Kidney (tissue), 14 donors: ENCODE data around the gene HOMER3. TPM values are rescaled to one million over a fixed set of nuclear protein-coding genes. Genes with fewer than 3 reads are reported as not detected.

Experiments
- DNase-seq, 5 donors: peaks; one replicate each; pipeline ENCODE4 v3.0.0-alpha.2; 2013 to 2020
- FAIRE-seq: peaks from 2 replicates; lab custom pipeline; 2012; peaks lifted over from hg19 to GRCh38; lab: Jason Lieb, UNC
- H3K27ac ChIP-seq, 2 donors: one replicate each; pipeline ENCODE4 v1.7.0; 2013; ENCODE audit warnings: low read depth in 2 of 2, low read length in 2 of 2, inconsistent platforms in 1 of 2
- H3K27me3 ChIP-seq: one replicate; pipeline ENCODE4 v1.7.1; 2013; ENCODE audit warnings: low read length, inconsistent platforms; ENCODE audit not compliant: control insufficient read depth, insufficient read depth
- H3K36me3 ChIP-seq, 3 donors: one replicate each; pipeline versions ENCODE4 v1.7.0 to v1.7.1; 2013; ENCODE audit warnings: low read length in 3 of 3, control low read depth in 1 of 3, inconsistent platforms in 1 of 3; ENCODE audit not compliant: insufficient read depth in 3 of 3, control insufficient read depth in 2 of 3
- H3K4me1 ChIP-seq, 3 donors: one replicate each; pipeline versions ENCODE4 v1.7.0 to v1.7.1; 2013; ENCODE audit warnings: low read length in 3 of 3, inconsistent platforms in 1 of 3, low read depth in 1 of 3; ENCODE audit not compliant: control insufficient read depth in 2 of 3, insufficient read depth in 2 of 3
- H3K4me3 ChIP-seq, 3 donors: one replicate each; pipeline versions ENCODE4 v1.7.0 to v1.8.1; 2013; ENCODE audit warnings: low read length in 3 of 3, control low read depth in 1 of 3, inconsistent platforms in 1 of 3
- H3K9ac ChIP-seq, 3 donors: one replicate each; pipeline versions ENCODE4 v1.7.0 to v1.7.1; 2013; ENCODE audit warnings: low read length in 3 of 3, control low read depth in 1 of 3, inconsistent platforms in 1 of 3
- H3K9me3 ChIP-seq, 3 donors: one replicate each; pipeline versions ENCODE4 v1.7.0 to v1.7.1; 2013; ENCODE audit warnings: low read length in 3 of 3, control low read depth in 1 of 3, inconsistent platforms in 1 of 3; ENCODE audit not compliant: control insufficient read depth in 2 of 3, insufficient read depth in 1 of 3
- CTCF ChIP-seq: IDR thresholded peaks from 3 replicates; pipeline ENCODE4 v1.5.1; 2012; ENCODE audit warnings: mild to moderate bottlenecking, moderate library complexity, borderline replicate concordance; ENCODE audit not compliant: insufficient read depth; ENCODE audit errors: extremely low read depth
- intact Hi-C: fragments of 100-400 bp; cut with DNase I; formaldehyde crosslinking; loops from one replicate; pipeline ENCODE4 v1.11.1; 2022
- polyA plus RNA-seq: library from polyadenylated mRNA; stranded (reverse); fragments of 350-450 nt; fragmentation: Illumina TruSeq; extraction: RNeasy Lipid Tissue Mini Kit (QIAGEN cat#74804); gene quantifications from one replicate; pipeline ENCODE4 v1.2.3, GENCODE V29; 2014; ENCODE audit warnings: low read depth, low replicate concordance; ENCODE audit not compliant: insufficient read depth
- total RNA-seq: library from RNA; stranded (reverse); fragmentation: NEBNext Ultra II Directional; extraction: Animal tissue kit (Norgen Biotek cat#: 25700); gene quantifications from one replicate; pipeline ENCODE4 v1.2.1, GENCODE V29; 2021
- donor health status: control.
- donor health status: control.
- donor health status: control.
- donor health status: control.
- donor health status: control.
- donor health status: DM: yes; HTN: yes; CAD: no.
- donor health status: Normal renal cell carcinoma (clear cell type).

Gene HOMER3
- total and polyA plus RNA-seq, 2 donors from 2014 or later, result 34.3 to 53.1 TPM

DNA sequence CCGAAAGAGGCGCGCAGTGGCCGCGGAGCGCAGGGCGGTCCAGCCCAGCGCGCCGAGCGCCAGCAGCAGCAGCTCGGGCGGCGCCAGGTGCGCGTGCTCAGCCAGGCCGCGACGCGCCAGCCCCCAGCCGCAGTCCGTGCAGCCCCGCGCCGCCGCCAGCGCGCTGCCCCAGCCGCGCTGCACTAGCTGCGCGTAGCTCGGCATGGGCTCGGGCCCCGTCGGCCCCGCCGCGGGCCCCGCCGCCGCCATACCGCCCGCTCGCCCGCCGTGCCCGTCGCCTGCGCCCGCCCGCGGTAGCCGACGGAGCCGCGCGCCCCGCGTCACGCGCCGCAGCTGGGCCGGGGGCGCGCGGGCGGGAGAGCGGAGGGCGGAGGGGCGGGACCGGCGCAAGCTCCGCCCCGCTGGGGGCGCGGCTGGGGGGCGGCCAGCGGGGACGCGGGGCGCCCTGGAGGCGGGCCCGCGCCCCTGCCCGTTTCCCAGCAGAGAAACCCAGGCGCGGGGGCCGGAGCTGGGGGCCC lies 45.1 kb downstream of the HOMER3 start, which contains the start of gene CERS1:
Gene CERS1, minus strand, starts transcription at position 335 of the 518 bp plus-strand sequence. Its CDS starts 86 bp downstream, at position 249.
- FAIRE-seq, result no peak
- peak in 2 of 5 donors; percentile 34 to 54 for DNase-seq
- no peak for TF ChIP-seq CTCF
- Histone ChIP-seq H3K27me3 (no peaks in the 10 kb centered on the region), H3K4me1 (no peaks in the 10 kb centered on the region), H3K9me3 (no peaks in the 10 kb centered on the region), H3K36me3 (no peaks in the 10 kb centered on the region), H3K9ac (no peak within 1 kb of the TSS), H3K4me3 (no peak within 1 kb of the TSS), H3K27ac (no peak within 1 kb of the TSS)
- intact Hi-C loops, result no loop called here

GRCh38 chr19:18895038-18895823 lies 45.8 kb downstream of the HOMER3 start:
- TF ChIP-seq CTCF, result peak; percentile 9
- intact Hi-C loops, result no loop called here
- no peak overlapping the region for H3K9ac ChIP-seq
- no peaks in the 10 kb centered on the region for H3K4me1 ChIP-seq
- no peak overlapping the region for H3K4me3 ChIP-seq
- no peak for FAIRE-seq
- H3K36me3 ChIP-seq, result no peaks in the 10 kb centered on the region
- DNase-seq, result peak; percentile 77 to 86 (median 78)
- no peaks in the 10 kb centered on the region for H3K9me3 ChIP-seq
- no peak overlapping the region for H3K27ac ChIP-seq
- H3K27me3 ChIP-seq, result no peaks in the 10 kb centered on the region

DNA sequence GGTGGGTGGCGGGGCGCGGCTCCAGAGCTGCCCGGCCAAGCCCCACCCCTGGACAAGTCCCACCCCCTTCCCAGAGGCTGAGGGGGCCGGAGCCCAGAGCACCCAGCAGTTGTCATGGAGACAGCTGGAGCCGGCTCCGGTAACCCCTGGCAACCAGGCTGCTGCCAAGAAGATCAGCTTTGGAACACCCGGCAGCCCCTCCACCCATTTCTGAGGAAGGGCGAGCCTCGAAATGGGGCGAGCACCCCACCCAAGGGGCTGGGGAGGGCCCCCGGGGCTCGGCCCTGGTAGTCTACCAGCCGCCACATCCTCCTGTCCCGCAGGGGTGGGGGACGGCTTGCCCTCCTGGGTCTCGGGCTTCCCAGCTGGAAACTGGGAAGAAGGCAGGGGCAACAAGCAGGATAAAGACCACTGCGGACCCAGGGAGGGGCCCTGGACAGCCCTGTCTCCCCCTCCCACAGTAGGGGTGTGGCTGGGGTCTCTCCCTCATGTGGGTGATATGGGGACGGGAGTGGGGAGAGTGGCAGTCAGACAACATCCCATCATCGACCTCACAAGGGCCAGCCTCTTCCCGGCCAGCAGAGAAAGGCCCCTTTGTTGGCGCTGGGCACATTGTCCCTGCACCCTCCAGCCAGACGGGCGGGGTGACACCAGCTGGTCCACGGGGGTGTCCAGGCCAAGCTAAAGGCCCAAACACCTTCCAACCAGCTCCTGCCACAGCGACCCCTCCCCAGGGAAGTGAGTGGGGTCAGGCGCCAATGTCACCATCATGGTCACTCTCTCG lies 46.6 kb downstream of the HOMER3 start:
- H3K4me1 ChIP-seq, result no peaks in the 10 kb centered on the region
- TF ChIP-seq CTCF, result no peak
- no peak overlapping the region for H3K27ac ChIP-seq
- H3K9me3 ChIP-seq, result no peaks in the 10 kb centered on the region
- DNase-seq, result peak; percentile 60 to 85 (median 78)
- H3K4me3 ChIP-seq, result no peak overlapping the region
- no peaks in the 10 kb centered on the region for H3K36me3 ChIP-seq
- no peaks in the 10 kb centered on the region for H3K27me3 ChIP-seq
- H3K9ac ChIP-seq, result no peak overlapping the region
- intact Hi-C loops, result no loop called here
- no peak for FAIRE-seq
